ENCODE measurements around the gene LRMDA. TPM values are rescaled to one million over a fixed set of nuclear protein-coding genes. Genes with fewer than 3 reads are reported as not detected.

Gene LRMDA
- total and polyA plus RNA-seq, 10 of the 15 experiments (the other 5 are each of a cell fraction or from before 2014, with no cell fraction given): 0.07 to 0.54 (median 0.29) TPM; not detected in 4

DNA sequence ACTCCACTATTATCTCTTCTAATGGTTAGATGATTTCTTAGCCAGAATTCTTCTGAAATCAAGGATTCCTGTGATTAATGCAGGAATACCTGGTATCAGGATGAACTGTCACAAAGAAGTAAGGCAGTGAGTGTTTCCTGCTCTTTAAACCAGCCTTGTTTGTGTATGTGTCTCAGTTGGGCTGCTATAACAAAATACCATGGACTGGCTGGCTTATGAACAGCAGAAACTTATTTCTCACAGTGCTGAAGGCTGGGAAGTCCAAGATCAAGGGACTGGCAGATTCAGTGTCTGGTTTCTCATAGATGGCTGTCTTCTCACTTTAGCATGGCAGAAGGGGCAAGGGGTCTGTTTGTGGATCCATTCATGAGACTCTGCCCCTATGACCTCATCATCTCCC lies 42.7 kb downstream of the LRMDA start:
- Histone ChIP-seq H3K36me3 (ENCODE audit: control insufficient read depth in 2 of 2, insufficient read depth in 2 of 2, low read length in 1 of 2) (no peaks in the 10 kb centered on the region), H3K79me2 (ENCODE audit: control insufficient read depth, insufficient read depth, low read length) (no peaks in the 10 kb centered on the region), H2AFZ (ENCODE audit: control insufficient read depth, low read depth, low read length) (no peak overlapping the region), H3K4me1 (ENCODE audit: control insufficient read depth, insufficient read depth, low read length) (no peaks in the 10 kb centered on the region), H3K9me3 (replicated peaks; ENCODE audit: control insufficient read depth, insufficient read depth, low read length) (no peaks in the 10 kb centered on the region; the same call in 2 of the 3 replicates), H3K9ac (ENCODE audit: control insufficient read depth, insufficient read depth, low read length) (no peak overlapping the region), H3K27ac (ENCODE audit: control insufficient read depth, insufficient read depth) (no peak overlapping the region), H3K4me2 (ENCODE audit: control insufficient read depth, insufficient read depth) (no peak overlapping the region), H3K4me3 (no peak overlapping the region), H4K20me1 (ENCODE audit: control insufficient read depth, insufficient read depth) (no peaks in the 10 kb centered on the region), H3K27me3 (replicated peaks in 1 of 2; ENCODE audit: control insufficient read depth in 2 of 2, insufficient read depth in 2 of 2, low read length in 1 of 2) (no peaks in the 10 kb centered on the region)
- in situ Hi-C loops (cut with MboI): no loop called here
- ChIA-PET SMC1A (ENCODE audit: uncharacterized antibody, unreplicated experiment) (no interaction called here), CTCF (no interaction called here), POLR2A (no interaction called here), RAD21 (ENCODE audit: unreplicated experiment) (no interaction called here)
- ATAC-seq: no peak
- intact Hi-C loops (cut with micrococcal nuclease; ENCODE audit: unreplicated experiment): no loop called here
- BruUV-seq (replicated peaks): no TSS peak
- TF ChIP-seq, protein P1, sequence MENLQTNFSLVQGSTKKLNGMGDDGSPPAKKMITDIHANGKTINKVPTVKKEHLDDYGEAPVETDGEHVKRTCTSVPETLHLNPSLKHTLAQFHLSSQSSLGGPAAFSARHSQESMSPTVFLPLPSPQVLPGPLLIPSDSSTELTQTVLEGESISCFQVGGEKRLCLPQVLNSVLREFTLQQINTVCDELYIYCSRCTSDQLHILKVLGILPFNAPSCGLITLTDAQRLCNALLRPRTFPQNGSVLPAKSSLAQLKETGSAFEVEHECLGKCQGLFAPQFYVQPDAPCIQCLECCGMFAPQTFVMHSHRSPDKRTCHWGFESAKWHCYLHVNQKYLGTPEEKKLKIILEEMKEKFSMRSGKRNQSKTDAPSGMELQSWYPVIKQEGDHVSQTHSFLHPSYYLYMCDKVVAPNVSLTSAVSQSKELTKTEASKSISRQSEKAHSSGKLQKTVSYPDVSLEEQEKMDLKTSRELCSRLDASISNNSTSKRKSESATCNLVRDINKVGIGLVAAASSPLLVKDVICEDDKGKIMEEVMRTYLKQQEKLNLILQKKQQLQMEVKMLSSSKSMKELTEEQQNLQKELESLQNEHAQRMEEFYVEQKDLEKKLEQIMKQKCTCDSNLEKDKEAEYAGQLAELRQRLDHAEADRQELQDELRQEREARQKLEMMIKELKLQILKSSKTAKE (IDR thresholded peaks at IDR 0.05; ENCODE audit: low read depth, poor library complexity, severe bottlenecking): no peak
- TF ChIP-seq TAF1 (IDR thresholded peaks at IDR 0.05; ENCODE audit: borderline replicate concordance, low read depth, low read length): no peak
- TF ChIP-seq HDAC2 (IDR thresholded peaks at IDR 0.05): no peak
- TF ChIP-seq NBN (IDR thresholded peaks at IDR 0.05): no peak
- no peak for TF ChIP-seq PAX8 (IDR thresholded peaks at IDR 0.05)
- TF ChIP-seq SMC3 (IDR thresholded peaks at IDR 0.05; ENCODE audit: borderline replicate concordance, low read length): no peak
- TF ChIP-seq, protein P2, sequence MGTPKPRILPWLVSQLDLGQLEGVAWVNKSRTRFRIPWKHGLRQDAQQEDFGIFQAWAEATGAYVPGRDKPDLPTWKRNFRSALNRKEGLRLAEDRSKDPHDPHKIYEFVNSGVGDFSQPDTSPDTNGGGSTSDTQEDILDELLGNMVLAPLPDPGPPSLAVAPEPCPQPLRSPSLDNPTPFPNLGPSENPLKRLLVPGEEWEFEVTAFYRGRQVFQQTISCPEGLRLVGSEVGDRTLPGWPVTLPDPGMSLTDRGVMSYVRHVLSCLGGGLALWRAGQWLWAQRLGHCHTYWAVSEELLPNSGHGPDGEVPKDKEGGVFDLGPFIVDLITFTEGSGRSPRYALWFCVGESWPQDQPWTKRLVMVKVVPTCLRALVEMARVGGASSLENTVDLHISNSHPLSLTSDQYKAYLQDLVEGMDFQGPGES (IDR thresholded peaks at IDR 0.05): no peak
- no peak for TF ChIP-seq CREM (IDR thresholded peaks at IDR 0.05; ENCODE audit: low read depth)
- no peak for TF ChIP-seq ATF7 (IDR thresholded peaks at IDR 0.05; ENCODE audit: low read depth)
- TF ChIP-seq NFXL1 (IDR thresholded peaks at IDR 0.05; ENCODE audit: borderline replicate concordance): no peak
- TF ChIP-seq FOXM1 (IDR thresholded peaks at IDR 0.05; ENCODE audit: low read depth, low read length): no peak
- no peak for TF ChIP-seq ASH2L (IDR thresholded peaks at IDR 0.05; ENCODE audit: borderline replicate concordance, low read depth)
- no peak for TF ChIP-seq POLR2AphosphoS2 (IDR thresholded peaks at IDR 0.05; ENCODE audit: low read depth, low read length)
- FAIRE-seq: no peak
- no peak for DNase-seq (ENCODE audit: low read depth, low spot score)

Measured in GM12878 (cell line).